ENCODE data around the gene GRIN2A. TPM values are rescaled to one million over a fixed set of nuclear protein-coding genes. Genes with fewer than 3 reads are reported as not detected.

Gene GRIN2A
- polyA plus RNA-seq, 1 donor from 2014 or later: 0.11 TPM

DNA sequence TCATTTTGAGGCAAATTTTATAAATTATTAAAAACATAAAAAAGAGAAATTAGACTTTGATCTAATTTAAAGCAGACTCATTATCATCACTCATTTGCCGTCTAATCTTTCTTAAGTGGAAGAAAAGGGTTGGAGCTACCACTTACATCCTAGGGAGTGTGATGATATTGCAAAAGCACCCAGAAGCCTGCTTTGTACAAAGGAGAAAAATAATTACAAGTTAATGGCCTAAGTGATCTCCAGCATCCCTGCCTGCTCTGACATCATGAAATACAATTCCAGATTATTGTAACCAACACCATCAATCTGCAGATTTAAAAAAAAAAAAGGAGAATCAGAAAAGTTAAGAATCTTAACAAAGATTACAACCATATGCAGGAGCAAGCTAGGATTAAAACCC is 260.2 kb downstream of the GRIN2A start:
- Histone ChIP-seq H3K79me2 (replicated peaks; ENCODE audit: insufficient read depth, low read length) (no peaks in the 10 kb centered on the region), H3K27ac (ENCODE audit: low read length) (no peak overlapping the region), H3K27me3 (ENCODE audit: insufficient read depth, low read depth, low read length) (no peaks in the 10 kb centered on the region), H4K20me1 (ENCODE audit: insufficient read depth) (no peaks in the 10 kb centered on the region), H3K9ac (ENCODE audit: low read length) (no peak overlapping the region), H2AFZ (ENCODE audit: low read depth, low read length) (no peak overlapping the region), H3K4me2 (ENCODE audit: low read length) (no peak overlapping the region), H3K9me2 (ENCODE audit: insufficient read depth, low read length) (no peaks in the 10 kb centered on the region), H3K9me3 (ENCODE audit: low read length) (no peaks in the 10 kb centered on the region), H3F3A (ENCODE audit: insufficient read depth, low read length, poor library complexity, severe bottlenecking) (no peaks in the 10 kb centered on the region), H3K36me3 (ENCODE audit: insufficient read depth, low read length) (no peaks in the 10 kb centered on the region), H3K4me3 (ENCODE audit: low read length) (no peak overlapping the region)
- TF ChIP-seq RAD21 (conservative IDR thresholded peaks at IDR 0.05) (no peak), POLR2AphosphoS5 (IDR thresholded peaks at IDR 0.05) (no peak), SMC3 (conservative IDR thresholded peaks at IDR 0.05; ENCODE audit: poor library complexity) (no peak)

DNA sequence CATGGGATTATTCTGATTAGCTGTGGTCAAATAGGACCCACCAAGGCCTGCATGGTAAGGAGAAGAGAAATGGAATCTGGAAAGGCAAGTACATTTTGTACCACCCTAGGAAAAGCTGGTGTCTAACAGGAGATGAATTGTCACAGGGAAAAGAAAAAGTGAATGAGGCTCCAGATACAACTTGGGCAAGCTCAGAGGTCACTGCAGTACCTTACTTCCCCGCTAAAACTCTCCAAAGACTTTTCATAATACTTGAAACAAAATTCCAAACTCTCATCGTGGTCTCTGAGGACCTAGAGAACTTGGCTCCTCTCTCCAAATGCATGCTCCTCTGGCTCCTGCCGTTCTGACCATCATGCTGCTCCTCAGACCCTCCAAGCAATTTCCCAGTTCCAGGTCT is 262.8 kb downstream of the GRIN2A start:
- Histone ChIP-seq H3K9ac (ENCODE audit: low read length) (no peak overlapping the region), H3K9me2 (ENCODE audit: insufficient read depth, low read length) (no peaks in the 10 kb centered on the region)
- TF ChIP-seq SMC3 (conservative IDR thresholded peaks at IDR 0.05; ENCODE audit: poor library complexity): no peak
- TF ChIP-seq MXI1 (conservative IDR thresholded peaks at IDR 0.05; ENCODE audit: poor library complexity, severe bottlenecking): no peak
- TF ChIP-seq EZH2 (IDR thresholded peaks at IDR 0.05; ENCODE audit: borderline replicate concordance, insufficient read depth, low read length, poor library complexity, severe bottlenecking): no peak
- no peak for TF ChIP-seq POLR2AphosphoS5 (IDR thresholded peaks at IDR 0.05)
- no peak for TF ChIP-seq TAF1 (IDR thresholded peaks at IDR 0.05; ENCODE audit: low read depth)
- TF ChIP-seq, protein P1, sequence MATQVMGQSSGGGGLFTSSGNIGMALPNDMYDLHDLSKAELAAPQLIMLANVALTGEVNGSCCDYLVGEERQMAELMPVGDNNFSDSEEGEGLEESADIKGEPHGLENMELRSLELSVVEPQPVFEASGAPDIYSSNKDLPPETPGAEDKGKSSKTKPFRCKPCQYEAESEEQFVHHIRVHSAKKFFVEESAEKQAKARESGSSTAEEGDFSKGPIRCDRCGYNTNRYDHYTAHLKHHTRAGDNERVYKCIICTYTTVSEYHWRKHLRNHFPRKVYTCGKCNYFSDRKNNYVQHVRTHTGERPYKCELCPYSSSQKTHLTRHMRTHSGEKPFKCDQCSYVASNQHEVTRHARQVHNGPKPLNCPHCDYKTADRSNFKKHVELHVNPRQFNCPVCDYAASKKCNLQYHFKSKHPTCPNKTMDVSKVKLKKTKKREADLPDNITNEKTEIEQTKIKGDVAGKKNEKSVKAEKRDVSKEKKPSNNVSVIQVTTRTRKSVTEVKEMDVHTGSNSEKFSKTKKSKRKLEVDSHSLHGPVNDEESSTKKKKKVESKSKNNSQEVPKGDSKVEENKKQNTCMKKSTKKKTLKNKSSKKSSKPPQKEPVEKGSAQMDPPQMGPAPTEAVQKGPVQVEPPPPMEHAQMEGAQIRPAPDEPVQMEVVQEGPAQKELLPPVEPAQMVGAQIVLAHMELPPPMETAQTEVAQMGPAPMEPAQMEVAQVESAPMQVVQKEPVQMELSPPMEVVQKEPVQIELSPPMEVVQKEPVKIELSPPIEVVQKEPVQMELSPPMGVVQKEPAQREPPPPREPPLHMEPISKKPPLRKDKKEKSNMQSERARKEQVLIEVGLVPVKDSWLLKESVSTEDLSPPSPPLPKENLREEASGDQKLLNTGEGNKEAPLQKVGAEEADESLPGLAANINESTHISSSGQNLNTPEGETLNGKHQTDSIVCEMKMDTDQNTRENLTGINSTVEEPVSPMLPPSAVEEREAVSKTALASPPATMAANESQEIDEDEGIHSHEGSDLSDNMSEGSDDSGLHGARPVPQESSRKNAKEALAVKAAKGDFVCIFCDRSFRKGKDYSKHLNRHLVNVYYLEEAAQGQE (IDR thresholded peaks at IDR 0.05; ENCODE audit: borderline replicate concordance): no peak
- no peak for TF ChIP-seq RAD21 (conservative IDR thresholded peaks at IDR 0.05)
- TF ChIP-seq, protein P2, sequence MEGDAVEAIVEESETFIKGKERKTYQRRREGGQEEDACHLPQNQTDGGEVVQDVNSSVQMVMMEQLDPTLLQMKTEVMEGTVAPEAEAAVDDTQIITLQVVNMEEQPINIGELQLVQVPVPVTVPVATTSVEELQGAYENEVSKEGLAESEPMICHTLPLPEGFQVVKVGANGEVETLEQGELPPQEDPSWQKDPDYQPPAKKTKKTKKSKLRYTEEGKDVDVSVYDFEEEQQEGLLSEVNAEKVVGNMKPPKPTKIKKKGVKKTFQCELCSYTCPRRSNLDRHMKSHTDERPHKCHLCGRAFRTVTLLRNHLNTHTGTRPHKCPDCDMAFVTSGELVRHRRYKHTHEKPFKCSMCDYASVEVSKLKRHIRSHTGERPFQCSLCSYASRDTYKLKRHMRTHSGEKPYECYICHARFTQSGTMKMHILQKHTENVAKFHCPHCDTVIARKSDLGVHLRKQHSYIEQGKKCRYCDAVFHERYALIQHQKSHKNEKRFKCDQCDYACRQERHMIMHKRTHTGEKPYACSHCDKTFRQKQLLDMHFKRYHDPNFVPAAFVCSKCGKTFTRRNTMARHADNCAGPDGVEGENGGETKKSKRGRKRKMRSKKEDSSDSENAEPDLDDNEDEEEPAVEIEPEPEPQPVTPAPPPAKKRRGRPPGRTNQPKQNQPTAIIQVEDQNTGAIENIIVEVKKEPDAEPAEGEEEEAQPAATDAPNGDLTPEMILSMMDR (IDR thresholded peaks at IDR 0.05; ENCODE audit: poor library complexity, severe bottlenecking): no peak
- no peak for TF ChIP-seq EP300 (conservative IDR thresholded peaks at IDR 0.05; ENCODE audit: poor library complexity, severe bottlenecking)

DNA sequence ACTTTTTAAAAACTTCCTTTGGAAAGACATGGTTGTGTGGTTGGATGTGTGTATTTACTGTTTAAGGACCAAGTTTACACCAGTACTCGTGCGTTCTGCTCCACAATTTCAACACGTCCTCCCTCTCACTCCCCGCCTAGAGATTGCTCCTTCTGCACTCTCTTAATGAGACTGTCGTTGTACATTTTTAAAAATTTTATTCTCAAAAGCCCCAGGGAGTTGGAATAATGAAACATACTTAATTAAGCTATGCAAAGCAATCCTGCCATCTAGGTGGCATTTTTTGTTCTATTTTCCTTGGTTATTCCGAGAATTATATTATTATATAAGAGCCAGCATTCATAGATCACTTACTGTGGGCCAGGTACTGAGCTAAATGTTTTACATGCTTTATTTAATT is 264.5 kb downstream of the GRIN2A start:
- TF ChIP-seq SMC3 (conservative IDR thresholded peaks at IDR 0.05; ENCODE audit: poor library complexity) (no peak), EZH2 (IDR thresholded peaks at IDR 0.05; ENCODE audit: borderline replicate concordance, insufficient read depth, low read length, poor library complexity, severe bottlenecking) (no peak), POLR2AphosphoS5 (IDR thresholded peaks at IDR 0.05) (no peak), TAF1 (IDR thresholded peaks at IDR 0.05; ENCODE audit: low read depth) (no peak), RAD21 (conservative IDR thresholded peaks at IDR 0.05) (no peak), EP300 (conservative IDR thresholded peaks at IDR 0.05; ENCODE audit: poor library complexity, severe bottlenecking) (no peak), MXI1 (conservative IDR thresholded peaks at IDR 0.05; ENCODE audit: poor library complexity, severe bottlenecking) (no peak)
- TF ChIP-seq, protein P2 (IDR thresholded peaks at IDR 0.05; ENCODE audit: poor library complexity, severe bottlenecking): no peak
- TF ChIP-seq, protein P1 (IDR thresholded peaks at IDR 0.05; ENCODE audit: borderline replicate concordance): no peak
- Histone ChIP-seq H3K27me3 (ENCODE audit: insufficient read depth, low read depth, low read length) (no peaks in the 10 kb centered on the region), H3K9me3 (ENCODE audit: low read length) (no peaks in the 10 kb centered on the region), H4K20me1 (ENCODE audit: insufficient read depth) (no peaks in the 10 kb centered on the region), H3K4me3 (ENCODE audit: low read length) (no peak overlapping the region), H3K79me2 (replicated peaks; ENCODE audit: insufficient read depth, low read length) (no peaks in the 10 kb centered on the region), H3K27ac (ENCODE audit: low read length) (no peak overlapping the region), H3K9ac (ENCODE audit: low read length) (no peak overlapping the region), H3K4me2 (ENCODE audit: low read length) (no peak overlapping the region), H2AFZ (ENCODE audit: low read depth, low read length) (no peak overlapping the region), H3F3A (ENCODE audit: insufficient read depth, low read length, poor library complexity, severe bottlenecking) (no peaks in the 10 kb centered on the region), H3K9me2 (ENCODE audit: insufficient read depth, low read length) (no peaks in the 10 kb centered on the region), H3K36me3 (ENCODE audit: insufficient read depth, low read length) (no peaks in the 10 kb centered on the region)

More for the DNA sequence above, 262.8 kb downstream of the GRIN2A start:
- H3K27ac ChIP-seq (ENCODE audit: low read length): no peak overlapping the region
- no peak overlapping the region for H2AFZ ChIP-seq (ENCODE audit: low read depth, low read length)
- no peaks in the 10 kb centered on the region for H3K9me3 ChIP-seq (ENCODE audit: low read length)
- H4K20me1 ChIP-seq (ENCODE audit: insufficient read depth): no peaks in the 10 kb centered on the region
- H3K79me2 ChIP-seq (replicated peaks; ENCODE audit: insufficient read depth, low read length): no peaks in the 10 kb centered on the region
- no peaks in the 10 kb centered on the region for H3K36me3 ChIP-seq (ENCODE audit: insufficient read depth, low read length)
- no peak overlapping the region for H3K4me3 ChIP-seq (ENCODE audit: low read length)
- H3F3A ChIP-seq (ENCODE audit: insufficient read depth, low read length, poor library complexity, severe bottlenecking): no peaks in the 10 kb centered on the region
- H3K4me2 ChIP-seq (ENCODE audit: low read length): no peak overlapping the region
- no peaks in the 10 kb centered on the region for H3K27me3 ChIP-seq (ENCODE audit: insufficient read depth, low read depth, low read length)
